ENCODE data around the gene SLCO2A1.

SLCO2A1 gene

GRCh38 chr3:133967992-133968892 lies 61.5 kb downstream of the SLCO2A1 start:
- Mint-ChIP-seq H3K9me3 (peaks cover 5% of the 10 kb centered on the region), H3K36me3 (no peaks in the 10 kb centered on the region), H3K27ac (no peak overlapping the region), H3K4me3 (no peak overlapping the region), H3K4me1 (no peaks in the 10 kb centered on the region)
- DNase-seq (ENCODE audit: low spot score in 2 of 2), result no peak
- no peak for ATAC-seq

- Mint-ChIP-seq H3K9me3 (peaks cover under 1% of the 10 kb centered on the region), H3K27ac (no peak overlapping the region), H3K36me3 (no peaks in the 10 kb centered on the region), H3K4me3 (no peak overlapping the region), H3K4me1 (no peaks in the 10 kb centered on the region)
- no peak for DNase-seq (ENCODE audit: low spot score in 2 of 2)
- no peak for ATAC-seq
These were observed 62.8 kb downstream of the SLCO2A1 start for GRCh38 chr3:133966954-133967353.

- H3K27ac Mint-ChIP-seq, result no peak overlapping the region
- no peaks in the 10 kb centered on the region for H3K9me3 Mint-ChIP-seq
- no peak for ATAC-seq
- H3K36me3 Mint-ChIP-seq, result no peaks in the 10 kb centered on the region
- H3K4me1 Mint-ChIP-seq, result no peaks in the 10 kb centered on the region
- no peak for DNase-seq (ENCODE audit: low spot score in 2 of 2)
- no peak overlapping the region for H3K4me3 Mint-ChIP-seq
These were observed 63.8 kb downstream of the SLCO2A1 start for GRCh38 chr3:133965906-133966305.

- ATAC-seq (no peak), DNase-seq (ENCODE audit: low spot score in 2 of 2) (no peak)
- Mint-ChIP-seq H3K4me1 (no peaks in the 10 kb centered on the region), H3K4me3 (no peak overlapping the region), H3K36me3 (no peaks in the 10 kb centered on the region), H3K27ac (no peak overlapping the region), H3K9me3 (no peaks in the 10 kb centered on the region)
These were observed 64.6 kb downstream of the SLCO2A1 start for GRCh38 chr3:133965013-133965570.

- ATAC-seq, result no peak
- Mint-ChIP-seq H3K27ac (no peak overlapping the region), H3K4me1 (no peaks in the 10 kb centered on the region), H3K9me3 (no peaks in the 10 kb centered on the region), H3K36me3 (no peaks in the 10 kb centered on the region), H3K4me3 (no peak overlapping the region)
- no peak for DNase-seq (ENCODE audit: low spot score in 2 of 2)
These were observed 65.2 kb downstream of the SLCO2A1 start for GRCh38 chr3:133964547-133964946.

- H3K4me3 Mint-ChIP-seq, result no peak overlapping the region
- no peak for ATAC-seq
- H3K27ac Mint-ChIP-seq, result no peak overlapping the region
- H3K9me3 Mint-ChIP-seq, result no peaks in the 10 kb centered on the region
- no peaks in the 10 kb centered on the region for H3K36me3 Mint-ChIP-seq
- H3K4me1 Mint-ChIP-seq, result no peaks in the 10 kb centered on the region
- DNase-seq (ENCODE audit: low spot score in 2 of 2), result no peak
These were observed 65.9 kb downstream of the SLCO2A1 start for GRCh38 chr3:133963657-133964396.

GRCh38 chr3:133962849-133963248 lies 66.9 kb downstream of the SLCO2A1 start:
- Mint-ChIP-seq H3K4me3 (no peak overlapping the region), H3K9me3 (no peaks in the 10 kb centered on the region), H3K27ac (no peak overlapping the region), H3K4me1 (no peaks in the 10 kb centered on the region), H3K36me3 (no peaks in the 10 kb centered on the region)
- ATAC-seq (no peak), DNase-seq (ENCODE audit: low spot score in 2 of 2) (no peak)

GRCh38 chr3:133958071-133958805 lies 71.5 kb downstream of the SLCO2A1 start:
- H3K36me3 Mint-ChIP-seq, result no peaks in the 10 kb centered on the region
- no peaks in the 10 kb centered on the region for H3K9me3 Mint-ChIP-seq
- DNase-seq (ENCODE audit: low spot score in 2 of 2) (no peak), ATAC-seq (no peak)
- H3K4me3 Mint-ChIP-seq, result no peak overlapping the region
- H3K4me1 Mint-ChIP-seq, result no peaks in the 10 kb centered on the region
- no peak overlapping the region for H3K27ac Mint-ChIP-seq

GRCh38 chr3:133956982-133957381 lies 72.7 kb downstream of the SLCO2A1 start:
- Mint-ChIP-seq H3K4me1 (no peaks in the 10 kb centered on the region), H3K9me3 (no peaks in the 10 kb centered on the region), H3K4me3 (no peak overlapping the region), H3K27ac (no peak overlapping the region), H3K36me3 (no peaks in the 10 kb centered on the region)
- ATAC-seq (no peak), DNase-seq (ENCODE audit: low spot score in 2 of 2) (no peak)

GRCh38 chr3:133956353-133956752 lies 73.4 kb downstream of the SLCO2A1 start:
- Mint-ChIP-seq H3K36me3 (no peaks in the 10 kb centered on the region), H3K4me1 (no peaks in the 10 kb centered on the region), H3K9me3 (no peaks in the 10 kb centered on the region), H3K4me3 (no peak overlapping the region), H3K27ac (no peak overlapping the region)
- ATAC-seq (no peak), DNase-seq (ENCODE audit: low spot score in 2 of 2) (no peak)

GRCh38 chr3:133955892-133956291 lies 73.8 kb downstream of the SLCO2A1 start:
- ATAC-seq (no peak), DNase-seq (ENCODE audit: low spot score in 2 of 2) (no peak)
- Mint-ChIP-seq H3K36me3 (no peaks in the 10 kb centered on the region), H3K4me3 (no peak overlapping the region), H3K4me1 (no peaks in the 10 kb centered on the region), H3K9me3 (no peaks in the 10 kb centered on the region), H3K27ac (no peak overlapping the region)

GRCh38 chr3:133954717-133955360 lies 74.9 kb downstream of the SLCO2A1 start:
- no peaks in the 10 kb centered on the region for H3K9me3 Mint-ChIP-seq
- ATAC-seq (no peak), DNase-seq (ENCODE audit: low spot score in 2 of 2) (no peak)
- H3K36me3 Mint-ChIP-seq, result no peaks in the 10 kb centered on the region
- no peak overlapping the region for H3K27ac Mint-ChIP-seq
- no peaks in the 10 kb centered on the region for H3K4me1 Mint-ChIP-seq
- no peak overlapping the region for H3K4me3 Mint-ChIP-seq

GRCh38 chr3:133953297-133953696 lies 76.4 kb downstream of the SLCO2A1 start:
- no peak overlapping the region for H3K27ac Mint-ChIP-seq
- H3K9me3 Mint-ChIP-seq, result no peaks in the 10 kb centered on the region
- no peak for DNase-seq (ENCODE audit: low spot score in 2 of 2)
- H3K4me1 Mint-ChIP-seq, result no peaks in the 10 kb centered on the region
- no peaks in the 10 kb centered on the region for H3K36me3 Mint-ChIP-seq
- no peak for ATAC-seq
- H3K4me3 Mint-ChIP-seq, result no peak overlapping the region

- no peak overlapping the region for H3K4me3 Mint-ChIP-seq
These were observed 80.3 kb downstream of the SLCO2A1 start for GRCh38 chr3:133949438-133949837.

GRCh38 chr3:133948996-133949395 lies 80.7 kb downstream of the SLCO2A1 start:
- no peaks in the 10 kb centered on the region for H3K36me3 Mint-ChIP-seq
- peaks cover 2% of the 10 kb centered on the region for H3K4me1 Mint-ChIP-seq
- DNase-seq (ENCODE audit: low spot score in 2 of 2) (no peak), ATAC-seq (no peak)
- no peak overlapping the region for H3K27ac Mint-ChIP-seq
- no peak overlapping the region for H3K4me3 Mint-ChIP-seq
- no peaks in the 10 kb centered on the region for H3K9me3 Mint-ChIP-seq

More at GRCh38 chr3:133949438-133949837, 80.3 kb downstream of the SLCO2A1 start:
- H3K9me3 Mint-ChIP-seq, result no peaks in the 10 kb centered on the region
- no peaks in the 10 kb centered on the region for H3K4me1 Mint-ChIP-seq
- no peak for DNase-seq (ENCODE audit: low spot score in 2 of 2)
- ATAC-seq, result no peak
- H3K36me3 Mint-ChIP-seq, result no peaks in the 10 kb centered on the region
- H3K27ac Mint-ChIP-seq, result no peak overlapping the region
